Activated T-helper 17 cell treated with anti-CD3 and anti-CD28 coated beads, Interleukin-2, amount 50 U/mL, for 72 hours (primary cell): ENCODE results near the gene B3GNT7. TPM values are rescaled to one million over a fixed set of nuclear protein-coding genes. Genes with fewer than 3 reads are reported as not detected.
"Not testable (repeated sequence)": the region's sequence is repeated elsewhere in the genome, so short reads cannot be mapped to it uniquely, and the experiment has no call there.

Experiments
- ATAC-seq: fragments of 150-1000 bp; cut with Tn5 transposase; replicated peaks from 2 replicates; pipeline ENCODE4 v1.10.0; 2021; ENCODE audit warnings: mild to moderate bottlenecking, moderate library complexity
- H3K27ac Mint-ChIP-seq: one replicate; pipeline ENCODE4 v1.8.0; 2022; ENCODE audit warnings: mixed read lengths
- H3K27me3 Mint-ChIP-seq: one replicate; pipeline ENCODE4 v1.8.0; 2022; ENCODE audit warnings: mixed read lengths
- H3K36me3 Mint-ChIP-seq: one replicate; pipeline ENCODE4 v1.8.0; 2022; ENCODE audit warnings: low read depth, mild to moderate bottlenecking, mixed read lengths
- H3K4me1 Mint-ChIP-seq: one replicate; pipeline ENCODE4 v1.8.0; 2022; ENCODE audit warnings: mixed read lengths
- H3K4me3 Mint-ChIP-seq: one replicate; pipeline ENCODE4 v1.8.0; 2022; ENCODE audit warnings: mild to moderate bottlenecking, mixed read lengths
- H3K9me3 Mint-ChIP-seq: one replicate; pipeline ENCODE4 v1.8.0; 2022; ENCODE audit warnings: mixed read lengths
- total RNA-seq, 2 donors: library from RNA; stranded (reverse); gene quantifications; one replicate each; pipeline ENCODE4 v1.2.3, GENCODE V29; 2022

The B3GNT7 gene
- total RNA-seq, 2 donors from 2014 or later, result 0.19 TPM; not detected in 1

DNA sequence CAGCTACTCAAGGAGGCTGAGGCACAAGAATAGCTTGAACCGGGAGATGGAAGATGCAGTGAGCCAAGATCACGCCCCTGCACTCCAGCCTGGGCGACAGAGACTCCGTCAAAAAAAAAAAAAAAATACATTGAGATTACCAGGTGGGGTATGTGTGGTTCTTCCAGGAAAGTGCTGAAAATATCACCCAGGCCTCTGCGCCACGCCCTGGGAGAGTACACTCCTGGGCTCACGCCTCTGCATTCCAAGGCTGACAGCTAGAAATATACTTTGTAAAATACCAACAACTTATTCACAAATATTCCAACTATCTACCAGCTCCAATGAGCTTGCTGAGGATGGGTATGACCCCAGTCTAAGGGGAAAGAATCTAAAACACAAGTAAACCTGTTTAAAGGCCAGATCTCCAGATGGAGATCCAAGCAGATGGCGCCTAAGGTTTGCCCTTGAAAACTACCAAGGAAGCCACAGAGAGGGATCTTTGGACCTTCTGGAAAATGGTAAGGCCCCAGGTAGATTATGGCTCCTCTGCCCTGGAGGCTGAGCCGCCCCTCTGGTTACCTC, 21.6 kb upstream of the B3GNT7 start:
- Mint-ChIP-seq H3K36me3 (no peaks in the 10 kb centered on the region), H3K4me3 (no peak overlapping the region), H3K4me1 (no peaks in the 10 kb centered on the region), H3K27me3 (peaks cover 5% of the 10 kb centered on the region), H3K9me3 (no peaks in the 10 kb centered on the region), H3K27ac (no peak overlapping the region)
- ATAC-seq, result no peak

DNA sequence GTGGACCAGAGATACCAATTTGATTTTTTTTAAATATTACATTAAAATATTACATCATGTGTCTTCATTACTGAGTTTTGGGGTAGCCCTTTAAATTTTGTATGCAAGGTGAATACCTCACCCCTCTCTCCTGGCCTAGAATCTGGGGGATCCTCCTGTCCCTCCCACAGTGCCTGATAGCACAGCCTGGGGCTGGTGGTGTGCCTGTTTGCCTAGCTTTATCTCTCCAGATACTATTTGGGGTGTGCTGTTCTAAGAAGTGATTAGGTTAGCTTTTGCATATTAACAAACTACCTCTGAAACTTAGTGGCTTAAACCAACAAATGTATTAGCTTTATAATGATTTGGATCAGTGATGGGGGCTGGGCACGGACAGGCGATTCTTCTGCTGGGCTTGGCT, 20.7 kb upstream of the B3GNT7 start:
- Mint-ChIP-seq H3K27me3 (peaks cover 5% of the 10 kb centered on the region), H3K36me3 (no peaks in the 10 kb centered on the region), H3K4me1 (no peaks in the 10 kb centered on the region), H3K4me3 (no peak overlapping the region), H3K27ac (no peak overlapping the region), H3K9me3 (no peaks in the 10 kb centered on the region)
- no peak for ATAC-seq

DNA sequence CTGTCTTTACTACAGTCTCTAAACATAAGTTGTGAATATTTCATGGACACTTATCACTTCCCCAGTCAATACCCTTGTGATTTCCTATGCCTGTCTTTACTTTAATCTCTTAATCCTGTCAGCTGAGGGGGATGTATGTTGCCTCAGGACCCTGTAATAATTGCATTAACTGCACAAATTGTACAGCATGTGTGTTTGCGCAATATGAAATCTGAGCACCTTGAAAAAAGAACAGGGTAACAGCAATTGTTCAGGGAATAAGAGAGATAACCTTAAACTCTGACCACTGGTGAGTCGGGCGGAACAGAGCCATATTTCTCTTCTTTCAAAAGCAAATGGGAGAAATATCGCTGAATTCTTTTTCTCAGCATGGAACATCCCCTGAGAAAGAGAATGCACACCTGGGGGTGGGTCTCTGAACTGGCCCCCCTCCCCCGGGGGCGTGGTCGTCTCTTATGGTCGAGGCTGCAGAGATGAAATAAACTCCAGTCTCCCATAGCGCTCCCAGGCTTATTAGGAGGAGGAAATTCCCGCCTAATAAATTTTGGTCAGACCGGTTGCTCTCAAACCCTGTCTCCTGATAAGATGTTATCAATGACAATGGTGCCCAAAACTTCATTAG, 19.4 kb upstream of the B3GNT7 start:
- ATAC-seq, H3K9me3 Mint-ChIP-seq, H3K4me1 Mint-ChIP-seq, H3K27me3 Mint-ChIP-seq, H3K36me3 Mint-ChIP-seq, H3K4me3 Mint-ChIP-seq, H3K27ac Mint-ChIP-seq: not testable (repeated sequence)

DNA sequence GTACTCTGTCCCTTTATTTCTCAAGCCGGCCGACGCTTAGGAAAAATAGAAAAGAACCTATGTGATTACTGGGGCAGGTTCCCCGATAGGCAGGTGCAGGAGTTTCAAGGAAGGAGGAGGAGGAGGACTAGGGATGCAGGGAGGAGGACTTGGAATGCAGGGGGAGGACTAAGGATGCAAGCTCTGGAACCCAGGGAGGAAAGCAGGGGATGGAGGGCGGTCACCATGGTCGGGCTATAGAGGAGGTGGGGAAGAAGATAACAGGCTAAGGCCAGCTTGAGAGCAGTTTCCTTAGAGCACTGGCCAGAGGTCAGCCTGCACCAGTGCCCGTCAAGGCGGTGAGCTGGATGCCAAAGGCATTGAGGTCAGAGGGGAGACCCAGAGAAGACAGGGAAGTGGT, 18.7 kb upstream of the B3GNT7 start:
- Mint-ChIP-seq H3K4me3 (no peak overlapping the region), H3K4me1 (no peaks in the 10 kb centered on the region), H3K36me3 (no peaks in the 10 kb centered on the region), H3K9me3 (no peaks in the 10 kb centered on the region), H3K27me3 (peaks cover 5% of the 10 kb centered on the region), H3K27ac (no peak overlapping the region)
- no peak for ATAC-seq

DNA sequence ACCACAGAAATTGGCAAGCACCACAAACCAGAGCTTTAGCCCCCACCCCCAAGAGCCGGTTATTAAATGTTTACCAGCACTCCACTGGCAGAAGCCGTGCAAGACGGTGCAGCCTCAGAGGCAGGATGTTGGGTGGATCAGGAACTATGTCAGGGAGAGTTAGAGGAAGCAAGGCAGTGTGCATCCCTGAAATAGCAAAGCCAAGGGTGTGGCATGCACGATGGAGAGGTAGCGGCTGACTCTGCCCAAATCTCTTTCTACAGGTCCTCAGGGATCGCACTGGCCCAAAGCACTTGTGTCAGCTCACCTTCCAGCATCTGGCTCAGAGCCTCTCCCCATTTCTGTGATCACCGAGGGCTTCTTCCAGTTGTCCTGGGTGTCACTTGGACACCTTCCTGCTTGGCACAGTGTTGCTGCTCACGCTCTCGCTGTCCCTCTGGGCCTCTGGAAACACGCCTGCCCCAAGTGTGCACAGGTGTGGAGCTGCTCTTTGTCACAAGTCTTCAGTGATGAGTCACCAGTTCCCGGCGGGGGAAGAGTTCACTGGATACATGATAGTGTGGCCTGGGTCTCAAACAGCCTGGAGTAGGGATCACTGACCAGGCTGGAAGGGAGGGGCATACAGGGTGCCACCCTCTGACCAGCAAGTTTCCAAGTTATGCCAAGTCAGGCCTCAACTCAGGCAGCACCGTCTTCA, 17.3 kb upstream of the B3GNT7 start:
- Mint-ChIP-seq H3K4me1 (no peaks in the 10 kb centered on the region), H3K4me3 (no peak overlapping the region), H3K27ac (no peak overlapping the region), H3K36me3 (no peaks in the 10 kb centered on the region), H3K27me3 (peaks cover 5% of the 10 kb centered on the region), H3K9me3 (no peaks in the 10 kb centered on the region)
- no peak for ATAC-seq

DNA sequence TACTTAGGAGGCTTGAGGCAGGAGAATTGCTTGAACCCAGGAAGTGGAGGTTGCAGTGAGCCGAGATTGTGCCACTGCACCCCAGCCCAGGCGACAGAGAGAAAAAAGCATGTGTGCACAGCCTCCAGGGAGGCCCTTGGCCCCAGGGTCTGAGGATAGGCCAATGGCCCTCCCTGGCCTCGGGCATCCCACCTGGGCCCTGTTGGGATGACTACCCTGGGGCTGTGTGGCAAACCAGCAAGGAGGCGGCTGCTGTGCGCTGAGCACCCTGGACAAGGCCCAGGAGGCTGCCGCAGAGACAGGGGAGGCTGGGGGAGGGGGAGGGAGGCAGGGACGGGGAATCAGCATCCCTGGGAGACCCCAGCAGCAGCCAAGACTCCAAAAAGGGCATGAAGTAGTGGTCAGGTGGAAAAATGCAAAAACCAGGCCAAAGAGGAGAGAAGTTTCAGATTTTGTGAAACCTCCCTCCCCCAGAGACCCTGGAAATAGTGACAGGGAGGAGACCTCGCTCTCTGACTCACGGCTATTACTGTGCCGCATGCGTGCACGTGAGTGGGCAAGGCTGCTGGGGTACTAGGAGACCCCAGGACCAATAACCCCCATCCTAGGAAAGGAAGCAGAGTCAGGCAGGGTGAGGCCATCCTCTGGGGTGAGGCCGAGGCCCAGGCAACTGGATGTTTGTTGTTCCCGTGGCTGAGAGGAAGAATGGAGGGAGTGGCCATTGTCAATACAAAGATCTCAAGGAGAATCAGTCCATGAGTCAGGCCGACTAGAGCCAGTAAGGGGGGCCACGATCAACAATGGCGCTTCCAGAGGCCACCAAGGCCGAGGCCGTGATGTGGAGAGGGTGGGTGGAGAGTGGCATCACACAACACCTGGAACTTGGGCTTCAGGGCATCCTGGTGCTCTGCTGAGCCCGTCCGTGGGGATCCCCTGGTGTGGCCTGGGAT, 16.0 kb upstream of the B3GNT7 start:
- no peak overlapping the region for H3K27ac Mint-ChIP-seq
- no peaks in the 10 kb centered on the region for H3K4me1 Mint-ChIP-seq
- no peaks in the 10 kb centered on the region for H3K36me3 Mint-ChIP-seq
- H3K4me3 Mint-ChIP-seq, result no peak overlapping the region
- H3K9me3 Mint-ChIP-seq, result no peaks in the 10 kb centered on the region
- ATAC-seq, result no peak
- peaks cover 5% of the 10 kb centered on the region for H3K27me3 Mint-ChIP-seq

DNA sequence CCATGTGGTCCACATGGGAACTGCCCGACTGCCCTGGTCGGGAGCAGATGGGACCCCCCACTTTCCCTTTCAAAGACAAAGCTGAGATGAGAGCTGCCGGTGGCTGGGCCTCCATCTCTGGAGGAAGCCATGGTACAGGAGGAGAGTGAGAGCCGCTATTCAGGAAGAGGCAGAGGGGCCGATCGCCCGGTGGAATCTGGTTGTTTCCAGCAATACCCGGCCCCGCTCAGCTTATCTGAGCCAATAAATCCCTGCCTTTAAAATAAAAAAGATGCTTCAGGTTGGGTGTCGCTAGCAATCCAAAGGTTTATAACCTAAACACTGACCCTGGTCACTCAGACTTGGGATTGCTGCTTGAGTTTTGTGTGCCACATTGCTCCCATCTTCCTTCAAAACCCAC, 15.2 kb upstream of the B3GNT7 start:
- no peak for ATAC-seq
- H3K9me3 Mint-ChIP-seq, result peaks cover 8% of the 10 kb centered on the region
- H3K4me1 Mint-ChIP-seq, result no peaks in the 10 kb centered on the region
- no peak overlapping the region for H3K27ac Mint-ChIP-seq
- peaks cover 5% of the 10 kb centered on the region for H3K27me3 Mint-ChIP-seq
- H3K4me3 Mint-ChIP-seq, result no peak overlapping the region
- no peaks in the 10 kb centered on the region for H3K36me3 Mint-ChIP-seq

DNA sequence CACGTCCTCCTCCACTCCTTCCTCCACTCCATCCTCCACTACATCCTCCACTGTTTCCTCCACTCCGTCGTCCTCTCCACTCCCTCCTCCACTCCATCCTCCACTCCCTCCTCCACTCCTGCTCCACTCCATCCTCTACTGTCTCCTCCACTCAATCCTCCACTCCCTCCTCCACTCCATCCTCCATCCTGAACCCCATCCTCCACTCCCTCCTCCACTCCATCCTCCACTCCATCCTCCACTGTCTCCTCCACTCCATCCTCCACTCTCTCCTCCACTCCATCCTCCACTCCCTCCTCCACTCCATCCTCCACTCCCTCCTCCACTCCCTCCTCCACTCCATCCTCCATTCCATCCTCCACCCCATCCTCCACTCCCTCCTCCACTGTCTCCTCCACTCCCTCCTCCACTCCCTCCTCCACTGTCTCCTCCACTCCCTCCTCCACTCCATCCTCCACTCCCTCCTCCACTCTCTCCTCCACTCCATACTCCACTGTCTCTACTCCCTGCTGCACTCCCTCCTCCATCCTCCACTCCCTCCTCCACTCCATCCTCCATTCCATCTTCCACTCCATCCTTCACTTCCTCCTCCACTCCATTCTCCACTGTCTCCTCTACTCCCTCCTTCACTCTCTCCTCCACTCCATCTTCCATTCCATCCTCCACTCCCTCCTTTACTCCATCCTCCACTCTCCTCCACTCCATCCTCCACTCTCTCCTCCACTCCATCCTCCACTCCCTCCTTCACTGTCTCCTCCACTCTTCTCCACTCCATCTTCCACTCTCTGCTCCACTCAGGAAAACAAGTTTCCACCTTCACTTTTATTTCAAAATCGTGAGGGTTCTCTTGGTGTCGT, 14.3 kb upstream of the B3GNT7 start:
- no peak overlapping the region for H3K27ac Mint-ChIP-seq
- H3K36me3 Mint-ChIP-seq, result no peaks in the 10 kb centered on the region
- H3K4me1 Mint-ChIP-seq, result no peaks in the 10 kb centered on the region
- peaks cover 8% of the 10 kb centered on the region for H3K9me3 Mint-ChIP-seq
- ATAC-seq, result no peak
- H3K4me3 Mint-ChIP-seq, result no peak overlapping the region
- H3K27me3 Mint-ChIP-seq, result peaks cover 5% of the 10 kb centered on the region

DNA sequence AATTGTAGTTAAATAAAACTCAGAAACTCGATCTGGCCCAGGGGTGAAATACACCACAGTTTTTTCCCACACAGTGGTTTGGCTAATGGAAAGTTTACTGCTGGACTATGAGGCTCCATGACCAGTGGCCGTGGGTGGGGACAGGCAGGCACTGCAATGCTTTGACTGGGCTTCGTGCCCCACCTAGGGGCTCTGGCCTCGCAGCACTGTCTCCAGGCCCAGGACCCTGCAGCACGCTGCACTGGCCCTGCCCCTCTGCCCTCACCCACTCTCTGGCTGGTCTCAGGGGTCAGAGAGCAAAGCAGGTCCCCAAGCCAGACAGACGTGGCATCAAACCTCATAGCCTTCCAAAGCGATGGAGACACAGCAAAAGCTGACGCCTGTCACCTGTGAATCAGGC, 13.4 kb upstream of the B3GNT7 start:
- peaks cover under 1% of the 10 kb centered on the region for H3K27me3 Mint-ChIP-seq
- no peak for ATAC-seq
- H3K9me3 Mint-ChIP-seq, result peaks cover 8% of the 10 kb centered on the region
- H3K4me3 Mint-ChIP-seq, result no peak overlapping the region
- no peaks in the 10 kb centered on the region for H3K36me3 Mint-ChIP-seq
- no peak overlapping the region for H3K27ac Mint-ChIP-seq
- H3K4me1 Mint-ChIP-seq, result no peaks in the 10 kb centered on the region

DNA sequence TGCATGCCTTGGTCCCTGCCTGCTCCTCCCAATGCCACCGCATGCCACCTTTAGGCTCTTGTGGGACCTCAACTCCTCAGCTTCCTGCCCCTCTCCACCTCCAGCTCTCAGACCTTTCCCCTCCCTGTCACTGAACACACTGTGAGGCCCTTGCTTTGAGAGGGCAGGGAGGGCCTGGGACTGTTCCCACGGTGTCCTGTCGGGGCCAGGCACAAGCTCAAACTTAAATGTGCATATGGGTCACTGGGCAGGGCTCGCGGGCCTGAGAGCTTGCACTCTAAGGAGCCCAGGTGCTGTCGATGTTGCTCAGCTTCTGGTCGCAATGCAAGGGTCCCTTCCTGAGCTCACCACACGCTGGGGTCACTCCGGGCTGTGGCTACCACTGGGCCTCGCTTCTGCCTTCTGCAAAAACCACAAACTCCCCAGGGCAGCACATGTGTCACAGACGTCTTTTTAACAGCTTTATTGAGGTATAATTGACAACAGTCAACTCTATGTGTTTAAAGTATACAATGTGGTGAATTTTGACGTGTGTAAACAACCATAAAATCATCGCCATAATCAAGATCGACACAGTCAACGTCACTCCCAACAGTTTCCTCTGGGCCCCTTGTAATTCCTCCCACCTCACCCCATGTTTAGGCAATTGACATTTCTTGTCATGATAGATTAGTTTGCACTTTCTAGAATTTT, 11.9 kb upstream of the B3GNT7 start:
- Mint-ChIP-seq H3K4me1 (no peaks in the 10 kb centered on the region), H3K27me3 (no peaks in the 10 kb centered on the region), H3K36me3 (no peaks in the 10 kb centered on the region), H3K9me3 (peaks cover 8% of the 10 kb centered on the region), H3K4me3 (no peak overlapping the region), H3K27ac (no peak overlapping the region)
- no peak for ATAC-seq

DNA sequence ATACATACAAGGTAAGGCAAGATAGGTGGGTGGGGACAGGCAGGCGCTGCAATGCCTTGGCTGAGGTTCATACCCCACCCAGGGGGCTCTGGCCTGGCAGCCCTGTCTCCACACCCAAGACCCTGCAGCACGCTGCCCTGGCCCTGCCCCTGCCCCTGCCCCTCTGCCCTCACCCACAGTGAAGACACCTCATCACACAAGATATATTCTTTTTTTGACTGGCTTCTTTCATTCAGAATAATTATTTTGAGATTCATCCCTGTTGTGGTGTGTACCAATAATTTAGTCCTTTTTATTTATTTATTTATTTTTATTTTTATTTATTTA, 11.4 kb upstream of the B3GNT7 start:
- Mint-ChIP-seq H3K36me3 (no peaks in the 10 kb centered on the region), H3K27ac (no peak overlapping the region), H3K4me3 (no peak overlapping the region), H3K27me3 (no peaks in the 10 kb centered on the region), H3K9me3 (peaks cover 8% of the 10 kb centered on the region), H3K4me1 (no peaks in the 10 kb centered on the region)
- no peak for ATAC-seq

DNA sequence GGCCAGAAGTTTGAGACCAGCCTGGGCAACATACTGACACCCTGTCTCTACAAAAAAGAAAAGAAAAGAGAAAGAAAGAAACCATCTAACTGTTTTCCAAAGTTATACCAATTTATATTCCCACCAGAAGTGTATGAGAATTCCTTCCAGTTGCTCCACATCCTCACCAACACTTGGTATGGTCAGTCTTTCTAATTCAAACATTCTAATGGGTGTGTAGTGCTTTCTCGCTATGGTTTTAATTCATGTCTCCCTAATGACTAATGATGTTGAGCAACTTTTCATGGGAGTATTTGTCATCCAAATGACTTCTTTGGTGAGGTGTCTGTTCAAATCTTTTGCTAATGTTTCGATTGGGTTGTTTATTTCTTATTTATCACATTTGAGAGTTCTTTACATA, 10.5 kb upstream of the B3GNT7 start:
- Mint-ChIP-seq H3K36me3 (no peaks in the 10 kb centered on the region), H3K9me3 (peaks cover 8% of the 10 kb centered on the region), H3K27ac (no peak overlapping the region), H3K27me3 (peaks cover 4% of the 10 kb centered on the region), H3K4me1 (no peaks in the 10 kb centered on the region), H3K4me3 (no peak overlapping the region)
- no peak for ATAC-seq

DNA sequence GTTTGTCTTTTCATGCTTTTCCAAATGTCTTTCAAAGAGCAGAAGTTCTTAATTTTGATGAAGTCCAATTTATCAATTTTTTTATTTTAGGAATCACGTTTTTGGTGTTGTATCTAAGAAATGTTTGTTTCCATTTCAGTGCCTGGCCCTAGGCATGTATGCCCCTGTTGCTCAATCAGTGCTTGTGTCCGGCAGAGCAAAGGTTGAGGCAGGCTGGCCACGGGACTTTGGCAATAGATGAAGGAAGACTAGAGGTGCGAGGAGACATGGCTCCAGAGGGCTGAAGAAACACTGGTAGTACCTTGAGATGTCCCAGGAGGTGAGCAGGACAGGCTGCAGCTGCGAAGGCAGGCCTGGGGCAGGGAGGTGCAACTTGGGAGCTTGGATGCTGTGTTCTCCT, 10.1 kb upstream of the B3GNT7 start:
- H3K36me3 Mint-ChIP-seq, result no peaks in the 10 kb centered on the region
- H3K9me3 Mint-ChIP-seq, result peaks cover 8% of the 10 kb centered on the region
- no peak overlapping the region for H3K27ac Mint-ChIP-seq
- no peak for ATAC-seq
- peaks cover 4% of the 10 kb centered on the region for H3K27me3 Mint-ChIP-seq
- no peak overlapping the region for H3K4me3 Mint-ChIP-seq
- H3K4me1 Mint-ChIP-seq, result no peaks in the 10 kb centered on the region
